Left ventricle myocardium inferior (tissue), 1 donor: ENCODE data around the gene RAB43. TPM values are rescaled to one million over a fixed set of nuclear protein-coding genes. Genes with fewer than 3 reads are reported as not detected.
A peak's percentile ranks its signal among the peaks of the same experiment; 100 is the strongest.

Experiments
- DNase-seq: peaks from one replicate; pipeline ENCODE4 v3.0.0-alpha.2; 2020
- H3K27ac ChIP-seq: fragments of 200-600 bp; replicated peaks from 2 replicates; pipeline ENCODE4 v1.8.0; 2021
- H3K27me3 ChIP-seq: fragments of 200-600 bp; 2 replicates; pipeline ENCODE4 v1.8.0; 2021; ENCODE audit warnings: low read depth
- H3K36me3 ChIP-seq: fragments of 200-600 bp; 2 replicates; pipeline ENCODE4 v1.8.0; 2021
- H3K4me1 ChIP-seq: fragments of 200-600 bp; 2 replicates; pipeline ENCODE4 v1.8.0; 2021
- H3K4me3 ChIP-seq: fragments of 200-600 bp; 2 replicates; pipeline ENCODE4 v1.8.0; 2021; ENCODE audit warnings: mild to moderate bottlenecking, moderate library complexity
- H3K9me3 ChIP-seq: fragments of 200-600 bp; replicated peaks from 2 replicates; pipeline ENCODE4 v1.8.0; 2021
- CTCF ChIP-seq: fragments of 200-600 bp; IDR thresholded peaks from 2 replicates; pipeline ENCODE4 v1.8.0; 2021; ENCODE audit warnings: antibody characterized with exemption, mild to moderate bottlenecking, borderline replicate concordance
- intact Hi-C: fragments of 100-400 bp; cut with micrococcal nuclease; formaldehyde crosslinking; loops from one replicate; pipeline ENCODE4 v1.11.0; 2022
- total RNA-seq: library from RNA; stranded (reverse); fragmentation: NEBNext Ultra II Directional; extraction: Animal tissue kit (Norgen Biotek cat#: 25700); gene quantifications from one replicate; pipeline ENCODE4 v1.2.1, GENCODE V29; 2021
- donor health status: DM: no; HTN: yes; CAD: no; lungs with severe emphysema.

Gene RAB43
- total RNA-seq, 1 donor from 2014 or later = 3.3 TPM

GRCh38 chr3:129105862-129106261 is 15.7 kb downstream of the RAB43 start:
- TF ChIP-seq CTCF = no peak
- intact Hi-C loops = no loop called here
- no peaks in the 10 kb centered on the region for H3K9me3 ChIP-seq
- no peak for DNase-seq
- H3K27ac ChIP-seq = no peak overlapping the region
- H3K4me1 ChIP-seq = peaks cover 28% of the 10 kb centered on the region
- no peak overlapping the region for H3K4me3 ChIP-seq
- no peaks in the 10 kb centered on the region for H3K27me3 ChIP-seq
- peaks cover 16% of the 10 kb centered on the region for H3K36me3 ChIP-seq

- Histone ChIP-seq H3K9me3 (no peaks in the 10 kb centered on the region), H3K4me3 (no peak overlapping the region), H3K4me1 (peaks cover 30% of the 10 kb centered on the region), H3K36me3 (peaks cover 11% of the 10 kb centered on the region), H3K27ac (no peak overlapping the region), H3K27me3 (no peaks in the 10 kb centered on the region)
- no peak for TF ChIP-seq CTCF
- intact Hi-C loops = no loop called here
- no peak for DNase-seq
Measured at GRCh38 chr3:129104498-129105079, 17.0 kb downstream of the RAB43 start.

- Histone ChIP-seq H3K27me3 (no peaks in the 10 kb centered on the region), H3K4me3 (no peak overlapping the region), H3K27ac (no peak overlapping the region), H3K36me3 (peaks cover 7% of the 10 kb centered on the region), H3K9me3 (no peaks in the 10 kb centered on the region), H3K4me1 (peaks cover 30% of the 10 kb centered on the region)
- intact Hi-C loops = no loop called here
- no peak for DNase-seq
- no peak for TF ChIP-seq CTCF
Measured at GRCh38 chr3:129104051-129104450, 17.6 kb downstream of the RAB43 start.

- Histone ChIP-seq H3K27me3 (no peaks in the 10 kb centered on the region), H3K9me3 (no peaks in the 10 kb centered on the region), H3K27ac (no peak overlapping the region), H3K4me1 (peaks cover 30% of the 10 kb centered on the region), H3K36me3 (peaks cover 3% of the 10 kb centered on the region), H3K4me3 (no peak overlapping the region)
- DNase-seq = no peak
- intact Hi-C loops = no loop called here
- no peak for TF ChIP-seq CTCF
Measured at GRCh38 chr3:129103296-129103695, 18.3 kb downstream of the RAB43 start.

- TF ChIP-seq CTCF = no peak
- H3K9me3 ChIP-seq = no peaks in the 10 kb centered on the region
- H3K36me3 ChIP-seq = no peaks in the 10 kb centered on the region
- H3K4me1 ChIP-seq = peaks cover 25% of the 10 kb centered on the region
- intact Hi-C loops = no loop called here
- no peak overlapping the region for H3K4me3 ChIP-seq
- no peaks in the 10 kb centered on the region for H3K27me3 ChIP-seq
- DNase-seq = no peak
- peak overlapping the region; percentile 38 for H3K27ac ChIP-seq
Measured at GRCh38 chr3:129101370-129102138, 20.1 kb downstream of the RAB43 start.
